ENCODE data around the gene LIN37.

Gene LIN37

GRCh38 chr19:35712567-35713505 is 35.5 kb upstream of the LIN37 start:
- ATAC-seq = no peak
- no peak for TF ChIP-seq ZFP30 (CRISPR knock-in tag; IDR thresholded peaks at IDR 0.05)
- no peak for TF ChIP-seq CSDC2 (CRISPR knock-in tag; IDR thresholded peaks at IDR 0.05)
- TF ChIP-seq ZNF8 (CRISPR knock-in tag; IDR thresholded peaks at IDR 0.05) = no peak
- TF ChIP-seq, protein P1, sequence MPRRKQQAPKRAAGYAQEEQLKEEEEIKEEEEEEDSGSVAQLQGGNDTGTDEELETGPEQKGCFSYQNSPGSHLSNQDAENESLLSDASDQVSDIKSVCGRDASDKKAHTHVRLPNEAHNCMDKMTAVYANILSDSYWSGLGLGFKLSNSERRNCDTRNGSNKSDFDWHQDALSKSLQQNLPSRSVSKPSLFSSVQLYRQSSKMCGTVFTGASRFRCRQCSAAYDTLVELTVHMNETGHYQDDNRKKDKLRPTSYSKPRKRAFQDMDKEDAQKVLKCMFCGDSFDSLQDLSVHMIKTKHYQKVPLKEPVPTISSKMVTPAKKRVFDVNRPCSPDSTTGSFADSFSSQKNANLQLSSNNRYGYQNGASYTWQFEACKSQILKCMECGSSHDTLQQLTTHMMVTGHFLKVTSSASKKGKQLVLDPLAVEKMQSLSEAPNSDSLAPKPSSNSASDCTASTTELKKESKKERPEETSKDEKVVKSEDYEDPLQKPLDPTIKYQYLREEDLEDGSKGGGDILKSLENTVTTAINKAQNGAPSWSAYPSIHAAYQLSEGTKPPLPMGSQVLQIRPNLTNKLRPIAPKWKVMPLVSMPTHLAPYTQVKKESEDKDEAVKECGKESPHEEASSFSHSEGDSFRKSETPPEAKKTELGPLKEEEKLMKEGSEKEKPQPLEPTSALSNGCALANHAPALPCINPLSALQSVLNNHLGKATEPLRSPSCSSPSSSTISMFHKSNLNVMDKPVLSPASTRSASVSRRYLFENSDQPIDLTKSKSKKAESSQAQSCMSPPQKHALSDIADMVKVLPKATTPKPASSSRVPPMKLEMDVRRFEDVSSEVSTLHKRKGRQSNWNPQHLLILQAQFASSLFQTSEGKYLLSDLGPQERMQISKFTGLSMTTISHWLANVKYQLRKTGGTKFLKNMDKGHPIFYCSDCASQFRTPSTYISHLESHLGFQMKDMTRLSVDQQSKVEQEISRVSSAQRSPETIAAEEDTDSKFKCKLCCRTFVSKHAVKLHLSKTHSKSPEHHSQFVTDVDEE (CRISPR knock-in tag; IDR thresholded peaks at IDR 0.05) = no peak
- no peak for TF ChIP-seq ZC3H10 (CRISPR knock-in tag; IDR thresholded peaks at IDR 0.05)
- TF ChIP-seq SNAI2 (CRISPR knock-in tag; IDR thresholded peaks at IDR 0.05) = no peak
- TF ChIP-seq TOX (CRISPR knock-in tag; IDR thresholded peaks at IDR 0.05; ENCODE audit: borderline replicate concordance) = no peak
- no peak for TF ChIP-seq BACH2 (CRISPR knock-in tag; IDR thresholded peaks at IDR 0.05; ENCODE audit: borderline replicate concordance)
- no peak for TF ChIP-seq ZNF70 (CRISPR knock-in tag; IDR thresholded peaks at IDR 0.05)

- ATAC-seq = no peak
- TF ChIP-seq ZNF8 (CRISPR knock-in tag; IDR thresholded peaks at IDR 0.05) (no peak), ZNF70 (CRISPR knock-in tag; IDR thresholded peaks at IDR 0.05) (no peak), CSDC2 (CRISPR knock-in tag; IDR thresholded peaks at IDR 0.05) (no peak), ZNF565 (CRISPR knock-in tag; conservative IDR thresholded peaks at IDR 0.05; ENCODE audit: low read depth) (no peak)
- TF ChIP-seq, protein P2, sequence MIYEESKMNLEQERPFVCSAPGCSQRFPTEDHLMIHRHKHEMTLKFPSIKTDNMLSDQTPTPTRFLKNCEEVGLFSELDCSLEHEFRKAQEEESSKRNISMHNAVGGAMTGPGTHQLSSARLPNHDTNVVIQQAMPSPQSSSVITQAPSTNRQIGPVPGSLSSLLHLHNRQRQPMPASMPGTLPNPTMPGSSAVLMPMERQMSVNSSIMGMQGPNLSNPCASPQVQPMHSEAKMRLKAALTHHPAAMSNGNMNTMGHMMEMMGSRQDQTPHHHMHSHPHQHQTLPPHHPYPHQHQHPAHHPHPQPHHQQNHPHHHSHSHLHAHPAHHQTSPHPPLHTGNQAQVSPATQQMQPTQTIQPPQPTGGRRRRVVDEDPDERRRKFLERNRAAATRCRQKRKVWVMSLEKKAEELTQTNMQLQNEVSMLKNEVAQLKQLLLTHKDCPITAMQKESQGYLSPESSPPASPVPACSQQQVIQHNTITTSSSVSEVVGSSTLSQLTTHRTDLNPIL (CRISPR knock-in tag; IDR thresholded peaks at IDR 0.05; ENCODE audit: low read depth) = no peak
Measured at GRCh38 chr19:35713506-35713850, 34.9 kb upstream of the LIN37 start.

DNA sequence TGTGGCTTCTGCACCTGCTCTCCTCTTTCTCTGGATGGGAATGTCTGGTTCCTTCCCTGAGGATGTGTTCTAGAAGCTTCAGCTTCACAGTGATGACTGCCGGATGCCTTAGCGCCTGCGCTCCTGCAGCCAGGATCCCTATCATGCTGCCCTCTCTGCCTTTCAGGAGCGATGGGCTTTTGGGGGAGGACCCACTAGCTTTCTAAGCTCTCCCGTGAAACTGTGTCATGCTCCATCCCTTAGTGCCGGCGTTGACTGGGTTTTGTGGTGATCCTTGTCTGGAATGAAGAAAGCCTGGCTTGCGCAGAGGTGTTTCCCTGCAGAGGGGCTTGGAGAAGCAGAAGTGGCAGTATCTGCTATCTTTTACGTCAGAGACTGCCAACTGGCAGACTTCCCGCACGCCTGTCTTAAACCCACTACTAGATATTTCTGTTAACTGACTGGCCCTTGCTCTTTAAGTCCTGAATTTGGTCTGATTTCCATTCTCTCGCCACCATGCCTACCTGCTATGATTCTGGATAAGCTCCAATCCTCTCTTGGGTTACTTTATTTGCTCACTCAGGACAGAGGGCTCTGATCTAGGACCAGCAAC is 34.4 kb upstream of the LIN37 start:
- ATAC-seq = no peak

DNA sequence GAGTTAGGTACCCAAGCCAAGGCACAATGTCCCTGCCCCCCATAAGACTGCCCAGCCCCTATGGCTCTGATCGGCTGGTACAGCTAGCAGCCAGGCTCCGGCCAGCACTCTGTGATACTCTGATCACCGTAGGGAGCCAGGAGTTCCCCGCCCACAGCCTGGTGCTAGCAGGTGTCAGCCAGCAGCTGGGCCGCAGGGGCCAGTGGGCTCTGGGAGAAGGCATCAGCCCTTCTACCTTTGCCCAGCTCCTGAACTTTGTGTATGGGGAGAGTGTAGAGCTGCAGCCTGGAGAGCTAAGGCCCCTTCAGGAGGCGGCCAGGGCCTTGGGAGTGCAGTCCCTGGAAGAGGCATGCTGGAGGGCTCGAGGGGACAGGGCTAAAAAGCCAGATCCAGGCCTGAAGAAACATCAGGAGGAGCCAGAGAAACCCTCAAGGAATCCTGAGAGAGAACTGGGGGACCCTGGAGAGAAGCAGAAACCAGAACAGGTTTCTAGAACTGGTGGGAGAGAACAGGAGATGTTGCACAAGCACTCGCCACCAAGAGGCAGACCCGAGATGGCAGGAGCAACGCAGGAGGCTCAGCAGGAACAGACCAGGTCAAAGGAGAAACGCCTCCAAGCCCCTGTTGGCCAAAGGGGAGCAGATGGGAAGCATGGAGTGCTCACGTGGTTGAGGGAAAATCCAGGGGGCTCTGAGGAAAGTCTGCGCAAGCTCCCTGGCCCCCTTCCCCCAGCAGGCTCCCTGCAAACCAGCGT is 33.6 kb upstream of the LIN37 start:
- TF ChIP-seq CSDC2 (CRISPR knock-in tag; IDR thresholded peaks at IDR 0.05) = no peak
- no peak for ATAC-seq

More for the DNA sequence above, 34.4 kb upstream of the LIN37 start:
- no peak for TF ChIP-seq TOX (CRISPR knock-in tag; IDR thresholded peaks at IDR 0.05; ENCODE audit: borderline replicate concordance)
- TF ChIP-seq, protein P1 (CRISPR knock-in tag; IDR thresholded peaks at IDR 0.05) = no peak

DNA sequence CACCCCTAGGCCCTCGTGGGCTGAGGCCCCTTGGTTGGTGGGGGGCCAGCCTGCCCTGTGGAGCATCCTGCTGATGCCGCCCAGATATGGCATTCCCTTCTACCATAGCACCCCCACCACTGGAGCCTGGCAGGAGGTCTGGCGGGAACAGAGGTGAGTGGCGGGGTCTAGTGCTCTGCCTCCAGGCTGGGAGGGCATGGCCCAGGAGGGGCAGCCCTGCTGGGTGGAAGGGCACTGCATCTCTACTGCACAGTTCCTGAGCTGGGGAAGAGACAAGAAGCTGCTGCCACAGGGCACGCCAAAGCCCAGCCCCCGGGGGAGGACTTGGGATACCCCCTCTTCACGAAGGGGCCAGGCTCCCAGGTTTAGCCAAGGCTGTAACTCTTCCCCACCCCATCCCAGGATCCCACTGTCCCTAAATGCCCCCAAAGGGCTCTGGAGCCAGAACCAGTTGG is 33.0 kb upstream of the LIN37 start:
- TF ChIP-seq TOX (CRISPR knock-in tag; IDR thresholded peaks at IDR 0.05; ENCODE audit: borderline replicate concordance) (no peak), GLIS3 (CRISPR knock-in tag; IDR thresholded peaks at IDR 0.05) (no peak), ZNF8 (CRISPR knock-in tag; IDR thresholded peaks at IDR 0.05) (no peak), PPARA (CRISPR knock-in tag; IDR thresholded peaks at IDR 0.05; ENCODE audit: borderline replicate concordance) (no peak), ZNF70 (CRISPR knock-in tag; IDR thresholded peaks at IDR 0.05) (no peak)
- TF ChIP-seq, protein P3, sequence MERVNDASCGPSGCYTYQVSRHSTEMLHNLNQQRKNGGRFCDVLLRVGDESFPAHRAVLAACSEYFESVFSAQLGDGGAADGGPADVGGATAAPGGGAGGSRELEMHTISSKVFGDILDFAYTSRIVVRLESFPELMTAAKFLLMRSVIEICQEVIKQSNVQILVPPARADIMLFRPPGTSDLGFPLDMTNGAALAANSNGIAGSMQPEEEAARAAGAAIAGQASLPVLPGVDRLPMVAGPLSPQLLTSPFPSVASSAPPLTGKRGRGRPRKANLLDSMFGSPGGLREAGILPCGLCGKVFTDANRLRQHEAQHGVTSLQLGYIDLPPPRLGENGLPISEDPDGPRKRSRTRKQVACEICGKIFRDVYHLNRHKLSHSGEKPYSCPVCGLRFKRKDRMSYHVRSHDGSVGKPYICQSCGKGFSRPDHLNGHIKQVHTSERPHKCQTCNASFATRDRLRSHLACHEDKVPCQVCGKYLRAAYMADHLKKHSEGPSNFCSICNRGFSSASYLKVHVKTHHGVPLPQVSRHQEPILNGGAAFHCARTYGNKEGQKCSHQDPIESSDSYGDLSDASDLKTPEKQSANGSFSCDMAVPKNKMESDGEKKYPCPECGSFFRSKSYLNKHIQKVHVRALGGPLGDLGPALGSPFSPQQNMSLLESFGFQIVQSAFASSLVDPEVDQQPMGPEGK (CRISPR knock-in tag; IDR thresholded peaks at IDR 0.05; ENCODE audit: borderline replicate concordance) = no peak
- no peak for ATAC-seq
